ENCODE results near the gene ITIH4.

DNA sequence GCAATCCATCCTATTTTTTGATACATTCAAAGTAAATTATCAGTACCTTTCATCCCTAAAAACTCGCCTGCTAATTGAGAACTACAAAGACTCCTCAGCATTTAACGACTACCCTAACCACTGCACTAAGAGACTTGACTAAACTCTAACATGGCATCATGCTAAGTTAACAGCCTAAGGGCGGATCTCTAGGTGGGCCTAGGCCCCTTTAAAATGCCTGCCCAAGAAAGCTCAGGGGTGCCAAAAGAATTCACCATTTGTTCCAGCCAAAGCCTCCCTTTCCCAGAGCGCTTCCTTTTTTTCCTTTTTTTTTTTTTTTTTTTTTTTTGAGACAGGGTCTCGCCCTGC lies 59.2 kb downstream of the ITIH4 start:
- TF ChIP-seq, protein P1, sequence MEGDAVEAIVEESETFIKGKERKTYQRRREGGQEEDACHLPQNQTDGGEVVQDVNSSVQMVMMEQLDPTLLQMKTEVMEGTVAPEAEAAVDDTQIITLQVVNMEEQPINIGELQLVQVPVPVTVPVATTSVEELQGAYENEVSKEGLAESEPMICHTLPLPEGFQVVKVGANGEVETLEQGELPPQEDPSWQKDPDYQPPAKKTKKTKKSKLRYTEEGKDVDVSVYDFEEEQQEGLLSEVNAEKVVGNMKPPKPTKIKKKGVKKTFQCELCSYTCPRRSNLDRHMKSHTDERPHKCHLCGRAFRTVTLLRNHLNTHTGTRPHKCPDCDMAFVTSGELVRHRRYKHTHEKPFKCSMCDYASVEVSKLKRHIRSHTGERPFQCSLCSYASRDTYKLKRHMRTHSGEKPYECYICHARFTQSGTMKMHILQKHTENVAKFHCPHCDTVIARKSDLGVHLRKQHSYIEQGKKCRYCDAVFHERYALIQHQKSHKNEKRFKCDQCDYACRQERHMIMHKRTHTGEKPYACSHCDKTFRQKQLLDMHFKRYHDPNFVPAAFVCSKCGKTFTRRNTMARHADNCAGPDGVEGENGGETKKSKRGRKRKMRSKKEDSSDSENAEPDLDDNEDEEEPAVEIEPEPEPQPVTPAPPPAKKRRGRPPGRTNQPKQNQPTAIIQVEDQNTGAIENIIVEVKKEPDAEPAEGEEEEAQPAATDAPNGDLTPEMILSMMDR (IDR thresholded peaks at IDR 0.05), result no peak
- TF ChIP-seq POLR2AphosphoS5 (IDR thresholded peaks at IDR 0.05; ENCODE audit: low read depth, low read length) (no peak), TCF7L2 (IDR thresholded peaks at IDR 0.05; ENCODE audit: low read depth, low read length) (no peak)
- TF ChIP-seq, protein P2, sequence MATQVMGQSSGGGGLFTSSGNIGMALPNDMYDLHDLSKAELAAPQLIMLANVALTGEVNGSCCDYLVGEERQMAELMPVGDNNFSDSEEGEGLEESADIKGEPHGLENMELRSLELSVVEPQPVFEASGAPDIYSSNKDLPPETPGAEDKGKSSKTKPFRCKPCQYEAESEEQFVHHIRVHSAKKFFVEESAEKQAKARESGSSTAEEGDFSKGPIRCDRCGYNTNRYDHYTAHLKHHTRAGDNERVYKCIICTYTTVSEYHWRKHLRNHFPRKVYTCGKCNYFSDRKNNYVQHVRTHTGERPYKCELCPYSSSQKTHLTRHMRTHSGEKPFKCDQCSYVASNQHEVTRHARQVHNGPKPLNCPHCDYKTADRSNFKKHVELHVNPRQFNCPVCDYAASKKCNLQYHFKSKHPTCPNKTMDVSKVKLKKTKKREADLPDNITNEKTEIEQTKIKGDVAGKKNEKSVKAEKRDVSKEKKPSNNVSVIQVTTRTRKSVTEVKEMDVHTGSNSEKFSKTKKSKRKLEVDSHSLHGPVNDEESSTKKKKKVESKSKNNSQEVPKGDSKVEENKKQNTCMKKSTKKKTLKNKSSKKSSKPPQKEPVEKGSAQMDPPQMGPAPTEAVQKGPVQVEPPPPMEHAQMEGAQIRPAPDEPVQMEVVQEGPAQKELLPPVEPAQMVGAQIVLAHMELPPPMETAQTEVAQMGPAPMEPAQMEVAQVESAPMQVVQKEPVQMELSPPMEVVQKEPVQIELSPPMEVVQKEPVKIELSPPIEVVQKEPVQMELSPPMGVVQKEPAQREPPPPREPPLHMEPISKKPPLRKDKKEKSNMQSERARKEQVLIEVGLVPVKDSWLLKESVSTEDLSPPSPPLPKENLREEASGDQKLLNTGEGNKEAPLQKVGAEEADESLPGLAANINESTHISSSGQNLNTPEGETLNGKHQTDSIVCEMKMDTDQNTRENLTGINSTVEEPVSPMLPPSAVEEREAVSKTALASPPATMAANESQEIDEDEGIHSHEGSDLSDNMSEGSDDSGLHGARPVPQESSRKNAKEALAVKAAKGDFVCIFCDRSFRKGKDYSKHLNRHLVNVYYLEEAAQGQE (IDR thresholded peaks at IDR 0.05; ENCODE audit: insufficient read depth in 1 of 2, low read depth in 2 of 2, low read length in 1 of 2), result no peak
